GM12864 (cell line): ENCODE results near the gene SPATS2L.

Experiments used
- DNase-seq: peaks from one replicate; pipeline ENCODE4 v3.0.0-alpha.2; 2011; ENCODE audit warnings: low read depth
- H3K4me3 ChIP-seq: 2 replicates; pipeline ENCODE4 v1.5.1; 2011; ENCODE audit warnings: mild to moderate bottlenecking, low read depth, low read length, control low read depth
- TF ChIP-seq, protein P1 (sequence below): IDR thresholded peaks from 2 replicates; pipeline ENCODE4 v1.5.1; 2011; ENCODE audit warnings: low read depth, mild to moderate bottlenecking, moderate library complexity, low read length, control low read depth, inconsistent platforms; ENCODE audit errors: missing control alignments

SPATS2L gene

DNA sequence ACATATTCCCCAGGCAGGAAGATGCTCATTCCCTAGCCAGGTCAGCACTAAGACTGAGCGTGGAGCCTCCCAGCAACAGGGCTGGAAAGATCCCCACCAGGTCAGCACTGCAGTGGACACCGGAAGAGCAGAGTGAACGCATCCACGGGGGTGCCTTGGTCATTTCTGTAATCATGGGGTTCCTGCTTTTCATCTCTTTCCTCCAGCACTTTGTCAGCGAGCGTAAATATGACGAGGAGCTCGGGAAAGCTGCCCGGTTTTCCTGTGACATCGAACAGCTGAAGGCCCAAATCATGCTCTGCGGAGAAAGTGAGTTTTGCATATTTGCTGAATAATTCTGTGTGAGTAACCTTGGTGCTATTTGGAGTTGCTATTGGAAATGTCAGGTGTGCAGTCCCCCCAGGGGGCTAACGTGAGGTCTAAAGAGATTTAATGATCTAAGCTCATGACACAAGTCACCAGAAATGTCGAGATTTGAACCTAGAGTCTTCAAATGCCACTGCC lies 163.3 kb downstream of the SPATS2L start:
- no peak for DNase-seq
- H3K4me3 ChIP-seq: no peak overlapping the region
- TF ChIP-seq, protein P1, sequence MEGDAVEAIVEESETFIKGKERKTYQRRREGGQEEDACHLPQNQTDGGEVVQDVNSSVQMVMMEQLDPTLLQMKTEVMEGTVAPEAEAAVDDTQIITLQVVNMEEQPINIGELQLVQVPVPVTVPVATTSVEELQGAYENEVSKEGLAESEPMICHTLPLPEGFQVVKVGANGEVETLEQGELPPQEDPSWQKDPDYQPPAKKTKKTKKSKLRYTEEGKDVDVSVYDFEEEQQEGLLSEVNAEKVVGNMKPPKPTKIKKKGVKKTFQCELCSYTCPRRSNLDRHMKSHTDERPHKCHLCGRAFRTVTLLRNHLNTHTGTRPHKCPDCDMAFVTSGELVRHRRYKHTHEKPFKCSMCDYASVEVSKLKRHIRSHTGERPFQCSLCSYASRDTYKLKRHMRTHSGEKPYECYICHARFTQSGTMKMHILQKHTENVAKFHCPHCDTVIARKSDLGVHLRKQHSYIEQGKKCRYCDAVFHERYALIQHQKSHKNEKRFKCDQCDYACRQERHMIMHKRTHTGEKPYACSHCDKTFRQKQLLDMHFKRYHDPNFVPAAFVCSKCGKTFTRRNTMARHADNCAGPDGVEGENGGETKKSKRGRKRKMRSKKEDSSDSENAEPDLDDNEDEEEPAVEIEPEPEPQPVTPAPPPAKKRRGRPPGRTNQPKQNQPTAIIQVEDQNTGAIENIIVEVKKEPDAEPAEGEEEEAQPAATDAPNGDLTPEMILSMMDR: no peak

DNA sequence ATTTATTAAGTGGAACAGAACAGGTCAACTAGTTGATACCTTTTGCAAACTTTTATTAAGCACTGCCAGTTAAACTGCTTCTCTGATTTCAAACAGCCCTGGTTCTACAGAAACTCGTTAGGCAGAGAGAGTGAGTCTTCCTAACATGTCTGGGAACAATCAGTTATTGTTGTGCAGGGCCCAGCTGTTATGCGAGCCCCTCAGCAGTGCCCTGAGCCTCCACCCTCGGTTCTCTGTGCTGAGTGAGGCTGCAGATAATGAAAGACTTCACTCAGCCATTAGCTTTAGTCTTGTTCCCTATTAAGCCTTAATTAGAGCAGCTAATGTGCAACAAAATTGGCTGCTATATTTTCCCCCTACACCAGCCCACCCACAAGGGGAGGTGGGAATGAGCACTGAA lies 163.7 kb downstream of the SPATS2L start:
- no peak overlapping the region for H3K4me3 ChIP-seq
- TF ChIP-seq, protein P1: no peak
- DNase-seq: no peak

DNA sequence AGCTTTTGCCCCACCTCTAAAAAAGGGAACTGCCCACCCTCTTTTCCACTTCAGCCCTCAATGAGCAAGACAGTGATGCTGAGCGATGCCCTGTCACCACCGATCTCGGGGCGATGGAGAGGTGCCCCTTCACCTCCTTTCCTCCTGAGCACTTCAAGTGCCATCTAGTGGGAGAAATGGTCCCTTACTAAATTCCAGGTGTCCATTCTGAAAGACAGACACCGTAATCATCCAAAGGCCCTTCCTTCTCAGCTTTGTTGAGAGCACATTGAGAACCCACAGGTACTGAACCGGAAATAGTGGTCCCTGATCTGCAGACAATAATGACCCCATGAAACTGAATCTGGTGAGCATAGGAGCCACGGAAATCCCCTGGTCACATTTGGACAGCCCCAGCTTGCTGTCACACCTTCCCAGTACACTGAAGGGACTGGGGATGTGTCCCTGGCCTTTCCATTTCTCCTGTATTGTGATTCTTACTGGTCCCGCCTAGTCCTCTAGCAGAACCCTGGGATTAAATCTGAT lies 164.9 kb downstream of the SPATS2L start:
- TF ChIP-seq, protein P1: peak; percentile 74
- no peak overlapping the region for H3K4me3 ChIP-seq
- DNase-seq: peak; percentile 60

DNA sequence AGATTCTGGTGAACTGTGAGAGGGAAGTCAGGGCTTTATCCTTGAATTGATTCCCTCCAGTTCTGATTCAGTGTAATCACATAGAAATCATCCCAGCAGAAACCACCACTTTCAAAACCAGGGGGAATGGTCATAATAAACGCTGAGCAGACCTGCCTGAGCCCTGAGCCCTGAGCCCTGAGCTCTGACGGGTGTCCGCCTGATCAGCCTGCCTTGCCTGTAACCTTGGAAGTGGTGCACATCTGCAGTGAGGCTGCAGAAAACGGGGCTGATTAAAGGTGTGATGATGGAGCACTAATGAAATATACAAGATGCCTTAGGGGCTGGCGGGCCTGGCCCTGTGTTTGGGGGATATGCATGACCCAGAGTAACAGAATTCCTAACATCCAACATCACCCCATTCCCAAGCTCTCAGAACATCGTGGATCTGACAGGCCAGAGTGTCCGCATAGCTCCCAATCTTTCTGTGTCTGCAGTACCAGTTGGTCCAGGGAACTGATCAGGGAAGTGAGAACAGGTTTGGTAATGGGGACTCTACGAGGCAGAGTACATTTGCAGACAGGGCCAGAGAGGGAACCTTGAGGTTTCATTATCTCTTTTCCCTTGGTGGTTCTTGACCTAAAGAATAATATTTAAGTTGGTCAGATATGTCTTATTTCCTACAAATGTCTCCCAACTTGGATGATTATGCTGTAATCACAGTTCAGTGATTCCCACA lies 165.6 kb downstream of the SPATS2L start:
- no peak for DNase-seq
- H3K4me3 ChIP-seq: no peak overlapping the region
- TF ChIP-seq, protein P1: no peak

DNA sequence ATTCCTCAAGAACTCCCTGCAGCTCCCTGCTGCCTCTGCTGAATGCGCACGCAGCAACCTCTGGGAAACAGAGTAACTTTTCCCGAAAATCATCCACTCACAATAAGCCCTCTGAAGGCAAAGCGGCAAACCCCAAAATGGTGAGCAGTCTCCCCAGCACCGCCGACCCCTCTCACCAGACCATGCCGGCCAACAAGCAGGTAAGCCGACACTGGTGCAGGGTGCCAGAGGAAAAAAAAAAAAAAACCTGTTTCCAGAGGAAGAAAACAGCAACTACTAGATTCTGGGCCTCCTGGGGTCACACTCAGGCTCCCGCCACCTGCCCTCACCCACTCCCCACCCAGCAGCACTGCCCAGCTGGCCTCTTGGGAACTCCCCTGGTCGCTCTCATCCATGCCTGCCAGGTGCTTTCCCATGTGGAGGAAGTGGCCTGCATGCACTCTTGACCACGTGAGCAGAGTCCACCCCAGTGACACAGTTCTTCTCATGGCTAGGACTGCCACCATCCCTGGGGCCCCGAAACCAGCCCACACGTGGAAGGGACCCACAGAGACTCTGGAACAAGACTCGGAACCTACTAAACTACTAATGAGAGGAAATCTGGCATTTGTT lies 166.5 kb downstream of the SPATS2L start:
- TF ChIP-seq, protein P1: no peak
- no peak overlapping the region for H3K4me3 ChIP-seq
- no peak for DNase-seq

DNA sequence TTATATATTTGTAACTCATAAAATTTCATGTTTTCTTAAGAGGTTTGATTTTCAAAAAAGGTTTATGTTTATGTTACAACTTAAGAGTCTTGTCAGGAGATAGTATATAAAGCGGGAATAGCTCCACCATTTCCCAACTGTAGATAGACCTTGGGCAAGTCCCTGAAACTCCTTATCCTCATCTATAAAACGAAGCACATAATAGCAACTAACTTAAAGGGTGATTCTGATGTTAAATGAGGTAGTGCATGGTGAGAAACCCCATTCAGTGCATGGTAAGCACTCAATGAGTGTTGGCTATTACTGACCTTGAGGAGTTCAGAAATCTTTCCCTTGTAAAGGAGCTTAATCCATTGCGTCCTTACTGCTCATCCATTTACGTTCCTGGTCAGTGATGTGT lies 169.3 kb downstream of the SPATS2L start:
- no peak overlapping the region for H3K4me3 ChIP-seq
- DNase-seq: no peak
- TF ChIP-seq, protein P1: no peak
